Activated T-helper 1 cell treated with anti-CD3 and anti-CD28 coated beads, Interleukin-12 subunit alpha, Interleukin-12 subunit beta, Interleukin-2, Interleukin-4 antibody, amounts not matched to agents 30 ng/mL and 10 ng/mL and 1 ng/mL, durations not matched to agents 14 hours and 24 hours and 36 hours (primary cell): Measurements from ENCODE around the gene SDHC. TPM values are rescaled to one million over a fixed set of nuclear protein-coding genes. Genes with fewer than 3 reads are reported as not detected.
A peak's percentile ranks its signal among the peaks of the same experiment; 100 is the strongest.

Experiments used
- DNase-seq: peaks from one replicate; pipeline ENCODE4 v3.0.0; 2021; ENCODE audit warnings: low spot score
- H3K27ac Mint-ChIP-seq: one replicate; pipeline ENCODE4 v1.8.0; 2021; ENCODE audit warnings: mild to moderate bottlenecking, mixed read lengths
- H3K27me3 Mint-ChIP-seq: one replicate; pipeline ENCODE4 v1.8.0; 2022; ENCODE audit warnings: mild to moderate bottlenecking, moderate library complexity, mixed read lengths; ENCODE audit not compliant: insufficient read depth
- H3K36me3 Mint-ChIP-seq: one replicate; pipeline ENCODE4 v1.8.0; 2021; ENCODE audit warnings: low read depth, mixed read lengths
- H3K4me1 Mint-ChIP-seq: one replicate; pipeline ENCODE4 v1.8.0; 2021; ENCODE audit warnings: low read depth, mixed read lengths
- H3K4me3 Mint-ChIP-seq: one replicate; pipeline ENCODE4 v1.8.0; 2021; ENCODE audit warnings: mild to moderate bottlenecking, moderate library complexity, mixed read lengths
- H3K9me3 Mint-ChIP-seq: one replicate; pipeline ENCODE4 v1.8.0; 2021; ENCODE audit warnings: mixed read lengths
- intact Hi-C: fragments of 100-400 bp; cut with micrococcal nuclease; formaldehyde crosslinking; loops from one replicate; pipeline ENCODE4 v1.15.1; 2024
- total RNA-seq: library from RNA; stranded (reverse); gene quantifications from 2 replicates; pipeline ENCODE4 v1.2.3, GENCODE V29; 2022

Gene SDHC, protein sequence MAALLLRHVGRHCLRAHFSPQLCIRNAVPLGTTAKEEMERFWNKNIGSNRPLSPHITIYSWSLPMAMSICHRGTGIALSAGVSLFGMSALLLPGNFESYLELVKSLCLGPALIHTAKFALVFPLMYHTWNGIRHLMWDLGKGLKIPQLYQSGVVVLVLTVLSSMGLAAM
- total RNA-seq: 157 and 162 TPM in 2 replicates

GRCh38 chr1:161314201-161314981 is at the start of gene SDHC:
TSS of gene SDHC (plus strand) at chr1:161314381. CDS start at chr1:161314406, 25 bp downstream.
- H3K27ac Mint-ChIP-seq: peak within 1 kb of the TSS; percentile 87
- intact Hi-C loops: loop anchor here (1.0 to 2.0 kb wide), 5 partner anchors 8 to 112 kb away; partner anchors contain the start of gene NDUFS2
- H3K36me3 Mint-ChIP-seq: peaks cover 2% of the 10 kb centered on the region
- H3K4me1 Mint-ChIP-seq: peaks cover 26% of the 10 kb centered on the region
- H3K9me3 Mint-ChIP-seq: no peaks in the 10 kb centered on the region
- peaks cover 2% of the 10 kb centered on the region for H3K27me3 Mint-ChIP-seq
- peak; percentile 88 for DNase-seq
- peak within 1 kb of the TSS; percentile 99 for H3K4me3 Mint-ChIP-seq

DNA sequence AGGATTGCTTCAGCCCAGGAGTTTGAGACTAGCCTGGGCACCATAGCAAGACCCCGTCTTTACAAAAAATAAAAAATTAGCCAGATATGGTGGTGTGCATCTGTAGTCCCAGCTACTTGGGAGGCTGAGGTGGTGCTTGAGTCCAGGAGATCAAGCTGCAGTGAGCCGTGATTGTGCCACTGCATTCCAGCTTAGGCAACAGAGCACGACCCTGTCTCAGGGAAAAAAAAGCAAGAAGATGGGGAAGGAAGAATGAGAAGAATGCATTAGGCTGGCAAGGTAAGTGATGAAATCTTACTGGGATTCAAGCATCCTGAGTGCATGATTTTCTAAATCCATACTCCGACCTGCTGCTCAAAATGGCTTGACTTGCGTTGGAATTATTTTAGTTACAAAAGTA is 48.9 kb upstream of the SDHC start:
- H3K4me1 Mint-ChIP-seq: no peaks in the 10 kb centered on the region
- intact Hi-C loops: no loop called here
- peaks cover 21% of the 10 kb centered on the region for H3K27me3 Mint-ChIP-seq
- H3K9me3 Mint-ChIP-seq: no peaks in the 10 kb centered on the region
- H3K36me3 Mint-ChIP-seq: no peaks in the 10 kb centered on the region
- no peak for DNase-seq
- H3K27ac Mint-ChIP-seq: no peak overlapping the region
- no peak overlapping the region for H3K4me3 Mint-ChIP-seq

GRCh38 chr1:161266202-161266601 is 48.0 kb upstream of the SDHC start:
- no peaks in the 10 kb centered on the region for H3K4me1 Mint-ChIP-seq
- no peaks in the 10 kb centered on the region for H3K9me3 Mint-ChIP-seq
- DNase-seq: no peak
- peaks cover 14% of the 10 kb centered on the region for H3K27me3 Mint-ChIP-seq
- no peaks in the 10 kb centered on the region for H3K36me3 Mint-ChIP-seq
- no peak overlapping the region for H3K27ac Mint-ChIP-seq
- intact Hi-C loops: no loop called here
- no peak overlapping the region for H3K4me3 Mint-ChIP-seq

- intact Hi-C loops: no loop called here
- Mint-ChIP-seq H3K36me3 (no peaks in the 10 kb centered on the region), H3K27me3 (peaks cover 8% of the 10 kb centered on the region), H3K4me3 (no peak overlapping the region), H3K9me3 (no peaks in the 10 kb centered on the region), H3K27ac (no peak overlapping the region), H3K4me1 (no peaks in the 10 kb centered on the region)
- DNase-seq: no peak
Measured at GRCh38 chr1:161266836-161267235, 47.3 kb upstream of the SDHC start.

DNA sequence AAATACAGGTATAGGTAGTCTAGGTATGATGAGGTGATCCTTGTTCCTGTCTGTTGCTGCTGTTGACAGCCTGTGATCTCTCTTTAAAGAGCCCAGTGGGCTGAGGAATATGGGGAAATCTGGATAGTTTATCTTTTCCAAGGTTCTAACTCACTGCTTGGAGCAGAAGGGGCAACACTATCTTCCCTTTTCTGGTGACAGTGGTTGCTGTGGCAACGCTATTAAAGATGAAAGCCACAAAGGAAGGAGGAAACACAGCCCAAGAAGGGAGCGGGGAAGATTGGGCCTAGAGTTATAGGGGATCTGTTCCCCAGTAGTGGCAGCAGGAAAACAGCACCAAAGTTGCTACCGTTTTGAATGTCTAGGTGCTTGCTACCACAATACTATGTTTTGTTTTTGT is 46.9 kb upstream of the SDHC start:
- Mint-ChIP-seq H3K4me3 (no peak overlapping the region), H3K9me3 (no peaks in the 10 kb centered on the region), H3K36me3 (no peaks in the 10 kb centered on the region), H3K27ac (no peak overlapping the region), H3K27me3 (peaks cover 6% of the 10 kb centered on the region), H3K4me1 (no peaks in the 10 kb centered on the region)
- DNase-seq: no peak
- intact Hi-C loops: no loop called here

GRCh38 chr1:161273402-161273801 is 40.8 kb upstream of the SDHC start:
- DNase-seq: no peak
- H3K4me3 Mint-ChIP-seq: no peak overlapping the region
- H3K4me1 Mint-ChIP-seq: no peaks in the 10 kb centered on the region
- intact Hi-C loops: no loop called here
- H3K27ac Mint-ChIP-seq: no peak overlapping the region
- H3K9me3 Mint-ChIP-seq: no peaks in the 10 kb centered on the region
- peaks cover 12% of the 10 kb centered on the region for H3K27me3 Mint-ChIP-seq
- H3K36me3 Mint-ChIP-seq: no peaks in the 10 kb centered on the region

DNA sequence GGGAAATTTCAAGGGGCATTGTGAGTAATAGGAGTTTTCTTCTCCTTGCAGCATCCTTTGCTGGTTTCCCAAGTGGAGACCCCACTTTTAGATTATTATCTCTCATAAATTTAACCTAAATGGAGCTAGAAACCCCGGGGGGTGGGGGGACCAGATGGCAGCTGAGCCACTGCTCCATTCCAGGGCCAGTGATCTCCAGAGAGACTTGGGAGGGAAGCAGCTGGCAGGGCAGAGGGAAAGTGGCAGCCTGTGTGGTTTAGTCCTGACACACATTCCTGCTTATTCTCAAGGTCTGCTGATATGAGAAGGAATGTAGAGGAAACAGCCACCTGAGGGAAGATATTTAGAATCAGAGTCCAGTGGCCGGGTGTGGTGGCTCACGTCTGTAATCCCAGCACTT is 39.3 kb upstream of the SDHC start:
- Mint-ChIP-seq H3K27ac (no peak overlapping the region), H3K4me1 (no peaks in the 10 kb centered on the region), H3K9me3 (no peaks in the 10 kb centered on the region), H3K27me3 (peaks cover 17% of the 10 kb centered on the region), H3K36me3 (no peaks in the 10 kb centered on the region), H3K4me3 (no peak overlapping the region)
- DNase-seq: no peak
- intact Hi-C loops: no loop called here

DNA sequence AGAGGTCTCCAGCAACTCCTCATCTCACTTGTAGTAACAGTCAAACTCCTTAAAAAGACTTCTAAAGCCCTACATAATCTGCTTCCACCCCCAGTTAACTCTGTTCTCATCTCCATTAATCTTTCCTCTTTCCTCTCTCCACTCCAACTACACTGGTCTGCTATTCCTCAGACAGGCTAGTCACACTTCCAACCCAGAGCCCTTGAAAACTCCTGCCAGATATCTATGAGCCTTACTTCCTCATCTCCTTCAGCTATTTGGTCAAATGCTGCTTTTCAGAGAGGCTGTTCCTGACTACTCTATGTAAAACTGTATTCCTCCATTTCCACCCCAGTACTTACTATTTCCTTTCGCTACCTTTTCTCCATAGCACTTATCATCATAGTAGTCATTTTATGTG is 31.2 kb upstream of the SDHC start:
- H3K27me3 Mint-ChIP-seq: peaks cover 25% of the 10 kb centered on the region
- H3K27ac Mint-ChIP-seq: no peak overlapping the region
- H3K4me3 Mint-ChIP-seq: no peak overlapping the region
- H3K4me1 Mint-ChIP-seq: peaks cover 6% of the 10 kb centered on the region
- H3K9me3 Mint-ChIP-seq: no peaks in the 10 kb centered on the region
- DNase-seq: no peak
- intact Hi-C loops: no loop called here
- H3K36me3 Mint-ChIP-seq: peaks cover 2% of the 10 kb centered on the region

DNA sequence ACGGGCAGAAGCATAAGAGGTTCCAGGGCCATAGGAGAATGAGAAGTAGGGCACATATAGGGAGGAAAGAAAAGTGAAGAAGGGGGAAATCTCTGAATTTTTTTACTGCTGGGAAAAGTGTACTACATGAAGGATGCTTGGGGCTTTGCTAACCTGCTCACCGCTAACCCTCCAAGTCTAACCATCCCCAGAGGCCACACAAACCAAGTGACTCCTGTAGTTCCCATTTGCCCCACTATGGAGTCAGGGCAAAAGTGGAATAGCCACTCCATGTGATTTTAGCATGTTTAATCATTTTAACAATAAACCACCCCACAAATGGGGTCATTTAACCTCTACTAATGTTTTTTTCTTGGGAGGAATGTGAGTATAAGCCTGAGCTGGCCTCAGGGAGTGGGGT is 29.1 kb upstream of the SDHC start:
- H3K27ac Mint-ChIP-seq: no peak overlapping the region
- no peaks in the 10 kb centered on the region for H3K9me3 Mint-ChIP-seq
- DNase-seq: no peak
- no peak overlapping the region for H3K4me3 Mint-ChIP-seq
- H3K4me1 Mint-ChIP-seq: peaks cover 6% of the 10 kb centered on the region
- peaks cover 20% of the 10 kb centered on the region for H3K27me3 Mint-ChIP-seq
- peaks cover 4% of the 10 kb centered on the region for H3K36me3 Mint-ChIP-seq
- intact Hi-C loops: no loop called here

- H3K4me1 Mint-ChIP-seq: peaks cover 6% of the 10 kb centered on the region
- H3K27ac Mint-ChIP-seq: no peak overlapping the region
- peaks cover 17% of the 10 kb centered on the region for H3K27me3 Mint-ChIP-seq
- peaks cover 5% of the 10 kb centered on the region for H3K36me3 Mint-ChIP-seq
- H3K4me3 Mint-ChIP-seq: no peak overlapping the region
- no peak for DNase-seq
- intact Hi-C loops: no loop called here
- H3K9me3 Mint-ChIP-seq: no peaks in the 10 kb centered on the region
Measured at GRCh38 chr1:161285521-161285920, 28.7 kb upstream of the SDHC start.

DNA sequence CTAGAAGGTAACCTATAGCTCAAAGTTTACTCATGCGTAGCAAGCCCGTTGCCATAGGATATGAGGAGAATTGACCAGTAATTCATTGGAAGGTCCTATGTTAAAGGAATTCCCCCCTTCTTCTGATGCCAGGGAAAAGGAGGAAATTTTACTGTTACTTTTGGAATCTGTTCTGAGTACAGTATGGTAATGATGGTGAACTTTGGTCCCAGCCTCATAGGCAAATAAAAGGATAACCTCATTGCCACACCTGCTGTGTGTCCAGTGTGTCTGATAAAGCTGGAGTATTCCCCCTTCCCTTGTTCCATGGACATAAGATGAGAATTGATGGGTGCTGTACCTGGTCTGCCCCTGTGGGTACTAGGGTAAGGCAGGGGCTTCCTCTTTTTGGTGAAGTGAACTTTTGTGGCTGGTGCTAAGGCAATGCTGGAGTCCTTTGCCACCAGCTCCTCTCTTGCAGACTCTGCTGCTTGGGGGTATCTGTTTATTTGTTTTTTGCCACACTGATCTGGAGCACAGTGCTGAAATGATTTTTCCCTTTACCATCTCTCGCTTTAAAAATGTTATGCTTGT is 26.6 kb upstream of the SDHC start:
- peaks cover 5% of the 10 kb centered on the region for H3K36me3 Mint-ChIP-seq
- intact Hi-C loops: no loop called here
- no peaks in the 10 kb centered on the region for H3K9me3 Mint-ChIP-seq
- no peak overlapping the region for H3K27ac Mint-ChIP-seq
- H3K4me1 Mint-ChIP-seq: peaks cover 6% of the 10 kb centered on the region
- H3K4me3 Mint-ChIP-seq: no peak overlapping the region
- peaks cover 16% of the 10 kb centered on the region for H3K27me3 Mint-ChIP-seq
- DNase-seq: no peak

DNA sequence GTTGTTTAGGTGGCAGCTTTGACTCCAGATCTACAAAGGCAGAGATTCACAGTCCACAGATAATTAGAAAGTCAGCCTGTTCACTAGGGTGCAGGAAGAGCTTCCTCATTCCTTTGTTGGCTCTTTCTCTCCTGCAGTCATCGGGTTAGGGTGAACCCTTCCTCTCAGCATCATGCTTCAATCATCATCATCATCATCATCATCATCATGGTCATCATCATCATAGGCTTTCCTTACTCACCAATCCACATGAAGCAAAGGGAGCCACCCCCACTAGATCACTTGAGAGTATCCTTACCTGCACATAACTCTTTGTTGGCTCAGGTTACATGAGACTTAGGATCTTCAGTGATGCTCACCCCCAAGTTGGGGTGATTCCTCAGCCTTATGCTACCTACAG is 23.4 kb upstream of the SDHC start:
- H3K36me3 Mint-ChIP-seq: peaks cover 3% of the 10 kb centered on the region
- DNase-seq: no peak
- no peaks in the 10 kb centered on the region for H3K4me1 Mint-ChIP-seq
- no peak overlapping the region for H3K4me3 Mint-ChIP-seq
- intact Hi-C loops: loop anchor here (1.0 to 5.0 kb wide), 5 partner anchors 24 to 98 kb away; partner anchors contain the start of gene SDHC
- no peak overlapping the region for H3K27ac Mint-ChIP-seq
- no peaks in the 10 kb centered on the region for H3K9me3 Mint-ChIP-seq
- H3K27me3 Mint-ChIP-seq: no peaks in the 10 kb centered on the region

GRCh38 chr1:161297415-161297814 is 16.8 kb upstream of the SDHC start:
- Mint-ChIP-seq H3K4me1 (peaks cover 5% of the 10 kb centered on the region), H3K9me3 (no peaks in the 10 kb centered on the region), H3K4me3 (no peak overlapping the region), H3K36me3 (no peaks in the 10 kb centered on the region), H3K27ac (no peak overlapping the region), H3K27me3 (no peaks in the 10 kb centered on the region)
- no peak for DNase-seq
- intact Hi-C loops: no loop called here
